Measurements from ENCODE around the gene MAGEC3. TPM values are rescaled to one million over a fixed set of nuclear protein-coding genes. Genes with fewer than 3 reads are reported as not detected.

Gene MAGEC3
- total RNA-seq, 4 donors from 2014 or later = not detected

- TF ChIP-seq, protein P1, sequence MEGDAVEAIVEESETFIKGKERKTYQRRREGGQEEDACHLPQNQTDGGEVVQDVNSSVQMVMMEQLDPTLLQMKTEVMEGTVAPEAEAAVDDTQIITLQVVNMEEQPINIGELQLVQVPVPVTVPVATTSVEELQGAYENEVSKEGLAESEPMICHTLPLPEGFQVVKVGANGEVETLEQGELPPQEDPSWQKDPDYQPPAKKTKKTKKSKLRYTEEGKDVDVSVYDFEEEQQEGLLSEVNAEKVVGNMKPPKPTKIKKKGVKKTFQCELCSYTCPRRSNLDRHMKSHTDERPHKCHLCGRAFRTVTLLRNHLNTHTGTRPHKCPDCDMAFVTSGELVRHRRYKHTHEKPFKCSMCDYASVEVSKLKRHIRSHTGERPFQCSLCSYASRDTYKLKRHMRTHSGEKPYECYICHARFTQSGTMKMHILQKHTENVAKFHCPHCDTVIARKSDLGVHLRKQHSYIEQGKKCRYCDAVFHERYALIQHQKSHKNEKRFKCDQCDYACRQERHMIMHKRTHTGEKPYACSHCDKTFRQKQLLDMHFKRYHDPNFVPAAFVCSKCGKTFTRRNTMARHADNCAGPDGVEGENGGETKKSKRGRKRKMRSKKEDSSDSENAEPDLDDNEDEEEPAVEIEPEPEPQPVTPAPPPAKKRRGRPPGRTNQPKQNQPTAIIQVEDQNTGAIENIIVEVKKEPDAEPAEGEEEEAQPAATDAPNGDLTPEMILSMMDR (IDR thresholded peaks at IDR 0.05) = no peak
- no peak for TF ChIP-seq POLR2A (IDR thresholded peaks at IDR 0.05)
- no peak overlapping the region for H3K4me3 ChIP-seq (ENCODE audit: low read depth, poor library complexity, severe bottlenecking)
- intact Hi-C loops (cut with DNase I; ENCODE audit: low total_unique reads) = no loop called here
- WGBS, 2 donors = 82 to 96% methylated on average over 3 of the region's 3 CpGs
- no peak for DNase-seq (ENCODE audit: low spot score in 2 of 2)
Measured at GRCh38 chrX:141947350-141947749, 109.2 kb downstream of the MAGEC3 start.

Other genes with a start within 250 kb of the MAGEC3 start
- not detected for gene SPANXA2, start 248.6 kb upstream of the MAGEC3 start, total RNA-seq
- gene SPANXD, start 139.6 kb upstream of the MAGEC3 start, total RNA-seq = not detected
- gene MAGEC1, start 65.6 kb downstream of the MAGEC3 start, total RNA-seq = not detected

Data from lower leg skin (tissue), 4 donors.